Memory B cell (primary cell): ENCODE data around the gene HEXIM2.
A peak's percentile ranks its signal among the peaks of the same experiment; 100 is the strongest.

Source experiments
- ATAC-seq: fragments of 150-1000 bp; cut with Tn5 transposase; 2 replicates; pipeline ENCODE4 v1.10.0; 2021; ENCODE audit warnings: low read depth, mild to moderate bottlenecking, moderate library complexity
- DNase-seq, 2 donors: peaks; one replicate each; pipeline ENCODE4 v3.0.0; 2022; ENCODE audit warnings: low spot score in 2 of 2
- H3K27ac Mint-ChIP-seq: one replicate; pipeline ENCODE4 v1.8.0; 2022; ENCODE audit warnings: mild to moderate bottlenecking, moderate library complexity, mixed read lengths
- H3K27me3 Mint-ChIP-seq: one replicate; pipeline ENCODE4 v1.8.0; 2022; ENCODE audit warnings: mixed read lengths
- H3K36me3 Mint-ChIP-seq: one replicate; pipeline ENCODE4 v1.8.0; 2022; ENCODE audit warnings: mild to moderate bottlenecking, mixed read lengths
- H3K4me1 Mint-ChIP-seq: one replicate; pipeline ENCODE4 v1.8.0; 2022; ENCODE audit warnings: mixed read lengths
- H3K4me3 Mint-ChIP-seq: one replicate; pipeline ENCODE4 v1.8.0; 2022; ENCODE audit warnings: mild to moderate bottlenecking, moderate library complexity, mixed read lengths
- H3K9me3 Mint-ChIP-seq: one replicate; pipeline ENCODE4 v1.8.0; 2022; ENCODE audit warnings: mixed read lengths

The HEXIM2 gene

GRCh38 chr17:45146166-45146565 lies 15.5 kb upstream of the HEXIM2 start:
- Mint-ChIP-seq H3K36me3 (no peaks in the 10 kb centered on the region), H3K9me3 (no peaks in the 10 kb centered on the region), H3K27me3 (no peaks in the 10 kb centered on the region), H3K4me1 (peaks cover 33% of the 10 kb centered on the region), H3K27ac (peak overlapping the region; percentile 99), H3K4me3 (peak overlapping the region; percentile 92)
- DNase-seq: no peak
- no peak for ATAC-seq

GRCh38 chr17:45146592-45146889 lies 15.1 kb upstream of the HEXIM2 start:
- Mint-ChIP-seq H3K27ac (peak overlapping the region; percentile 99), H3K27me3 (no peaks in the 10 kb centered on the region), H3K9me3 (no peaks in the 10 kb centered on the region), H3K4me3 (peak overlapping the region; percentile 92), H3K4me1 (peaks cover 37% of the 10 kb centered on the region), H3K36me3 (no peaks in the 10 kb centered on the region)
- no peak for DNase-seq
- no peak for ATAC-seq

- Mint-ChIP-seq H3K9me3 (no peaks in the 10 kb centered on the region), H3K36me3 (no peaks in the 10 kb centered on the region), H3K4me3 (peak overlapping the region; percentile 92), H3K27me3 (no peaks in the 10 kb centered on the region), H3K27ac (peak overlapping the region; percentile 99), H3K4me1 (peaks cover 39% of the 10 kb centered on the region)
- ATAC-seq (peak; percentile 9), DNase-seq (no peak)
These were observed 14.6 kb upstream of the HEXIM2 start for GRCh38 chr17:45146890-45147580.

DNA sequence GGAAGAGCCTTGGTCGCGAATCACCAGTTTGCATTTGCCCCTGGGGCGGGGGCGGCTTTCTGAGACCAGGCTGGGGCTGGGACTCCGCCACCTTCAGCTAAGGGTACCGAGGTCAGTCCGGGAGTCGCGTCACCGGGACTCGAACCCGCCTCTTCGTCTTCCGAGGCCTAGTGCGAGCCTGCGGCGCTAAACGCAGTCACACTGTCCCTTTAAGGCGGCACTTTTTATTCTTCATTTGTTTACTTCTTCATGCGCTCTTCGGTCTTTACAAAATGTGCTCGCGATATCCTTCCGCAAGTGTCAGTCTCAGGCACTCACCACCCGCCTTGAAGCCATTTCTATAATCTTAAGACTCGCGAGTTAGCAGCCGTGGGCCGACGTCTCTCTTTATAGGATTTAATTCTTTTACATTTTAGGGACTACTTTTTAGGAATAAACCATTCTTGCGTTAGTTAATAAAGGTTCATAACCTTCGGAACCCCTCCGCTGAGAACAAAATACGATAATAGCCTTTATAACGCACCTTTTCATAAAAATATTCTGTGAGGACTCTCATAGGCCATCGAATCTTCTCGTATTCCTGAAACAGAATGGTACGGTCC lies 14.0 kb upstream of the HEXIM2 start:
- peak; percentile 75 to 81 for DNase-seq
- H3K27ac Mint-ChIP-seq: peak overlapping the region; percentile 99
- H3K27me3 Mint-ChIP-seq: no peaks in the 10 kb centered on the region
- peak overlapping the region; percentile 92 for H3K4me3 Mint-ChIP-seq
- H3K4me1 Mint-ChIP-seq: peaks cover 39% of the 10 kb centered on the region
- H3K36me3 Mint-ChIP-seq: no peaks in the 10 kb centered on the region
- no peaks in the 10 kb centered on the region for H3K9me3 Mint-ChIP-seq
- ATAC-seq: peak; percentile 41

DNA sequence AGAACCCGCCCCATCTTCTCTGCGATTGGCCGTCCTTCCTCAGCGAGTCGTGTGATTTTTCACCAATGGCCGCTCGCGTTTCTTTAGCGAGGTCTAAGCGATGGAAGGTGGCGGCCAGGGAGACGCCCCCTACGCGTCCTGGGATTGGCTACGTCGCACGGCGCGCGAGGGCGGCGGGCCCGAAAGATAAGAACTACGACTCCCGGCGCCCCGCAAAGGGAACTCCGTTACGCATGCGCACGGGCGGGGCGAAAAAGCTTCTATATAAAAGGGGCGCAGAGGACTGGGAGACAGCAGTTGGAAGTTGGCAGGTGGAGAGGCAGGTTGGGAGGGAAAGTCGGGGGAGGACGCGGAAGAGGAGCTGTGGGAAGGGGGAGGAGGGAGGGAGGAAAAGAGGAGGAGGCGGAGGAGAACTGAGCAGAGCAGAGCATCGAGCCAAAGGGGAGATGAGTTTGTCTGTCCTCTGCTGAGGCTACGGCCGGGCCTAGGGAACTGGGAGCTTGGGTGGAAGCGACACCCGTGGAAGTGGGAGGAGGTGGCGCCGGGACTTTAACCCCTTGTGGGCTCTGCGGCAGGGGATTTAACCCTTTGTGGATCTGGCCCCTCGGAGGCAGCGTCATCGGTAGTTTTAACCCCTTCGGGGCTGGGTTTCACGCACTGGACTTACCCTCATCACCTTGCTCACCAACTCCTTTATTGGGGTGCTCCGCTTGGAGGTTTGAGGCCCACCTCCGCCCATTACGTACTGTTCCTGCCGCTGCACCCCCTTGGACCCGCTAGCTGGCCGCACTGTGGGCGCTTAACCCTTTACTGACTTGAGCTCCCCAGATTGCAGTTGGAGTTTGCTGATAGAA lies 13.3 kb upstream of the HEXIM2 start, which contains the start of gene HEXIM1:
HEXIM1 (plus strand) TSS at position 293 of the 854 bp plus-strand sequence. CDS start 716 bp downstream, outside the sequence.
- Mint-ChIP-seq H3K36me3 (no peaks in the 10 kb centered on the region), H3K4me1 (peaks cover 37% of the 10 kb centered on the region), H3K27me3 (no peaks in the 10 kb centered on the region), H3K27ac (peak within 1 kb of the TSS; percentile 99), H3K4me3 (peak within 1 kb of the TSS; percentile 92), H3K9me3 (no peaks in the 10 kb centered on the region)
- peak; percentile 75 for ATAC-seq
- DNase-seq: peak; percentile 98 to 99

GRCh38 chr17:45149037-45149668 lies 12.5 kb upstream of the HEXIM2 start:
- peak; percentile 21 for ATAC-seq
- peak; percentile 61 to 72 for DNase-seq
- Mint-ChIP-seq H3K27ac (peak overlapping the region; percentile 99), H3K4me1 (peaks cover 33% of the 10 kb centered on the region), H3K27me3 (no peaks in the 10 kb centered on the region), H3K9me3 (no peaks in the 10 kb centered on the region), H3K36me3 (no peaks in the 10 kb centered on the region), H3K4me3 (peak overlapping the region; percentile 92)

DNA sequence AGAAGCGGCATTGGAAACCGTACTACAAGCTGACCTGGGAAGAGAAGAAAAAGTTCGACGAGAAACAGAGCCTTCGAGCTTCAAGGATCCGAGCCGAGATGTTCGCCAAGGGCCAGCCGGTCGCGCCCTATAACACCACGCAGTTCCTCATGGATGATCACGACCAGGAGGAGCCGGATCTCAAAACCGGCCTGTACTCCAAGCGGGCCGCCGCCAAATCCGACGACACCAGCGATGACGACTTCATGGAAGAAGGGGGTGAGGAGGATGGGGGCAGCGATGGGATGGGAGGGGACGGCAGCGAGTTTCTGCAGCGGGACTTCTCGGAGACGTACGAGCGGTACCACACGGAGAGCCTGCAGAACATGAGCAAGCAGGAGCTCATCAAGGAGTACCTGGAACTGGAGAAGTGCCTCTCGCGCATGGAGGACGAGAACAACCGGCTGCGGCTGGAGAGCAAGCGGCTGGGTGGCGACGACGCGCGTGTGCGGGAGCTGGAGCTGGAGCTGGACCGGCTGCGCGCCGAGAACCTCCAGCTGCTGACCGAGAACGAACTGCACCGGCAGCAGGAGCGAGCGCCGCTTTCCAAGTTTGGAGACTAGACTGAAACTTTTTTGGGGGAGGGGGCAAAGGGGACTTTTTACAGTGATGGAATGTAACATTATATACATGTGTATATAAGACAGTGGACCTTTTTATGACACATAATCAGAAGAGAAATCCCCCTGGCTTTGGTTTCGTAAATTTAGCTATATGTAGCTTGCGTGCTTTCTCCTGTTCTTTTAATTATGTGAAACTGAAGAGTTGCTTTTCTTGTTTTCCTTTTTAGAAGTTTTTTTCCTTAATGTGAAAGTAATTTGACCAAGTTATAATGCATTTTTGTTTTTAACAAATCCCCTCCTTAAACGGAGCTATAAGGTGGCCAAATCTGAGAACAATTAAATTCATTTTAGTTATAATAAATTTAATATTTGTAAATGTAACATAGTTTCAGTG lies 11.7 kb upstream of the HEXIM2 start:
- H3K27ac Mint-ChIP-seq: peak overlapping the region; percentile 99
- peak overlapping the region; percentile 92 for H3K4me3 Mint-ChIP-seq
- ATAC-seq (no peak), DNase-seq (no peak)
- no peaks in the 10 kb centered on the region for H3K27me3 Mint-ChIP-seq
- peaks cover 32% of the 10 kb centered on the region for H3K4me1 Mint-ChIP-seq
- no peaks in the 10 kb centered on the region for H3K9me3 Mint-ChIP-seq
- no peaks in the 10 kb centered on the region for H3K36me3 Mint-ChIP-seq

- Mint-ChIP-seq H3K36me3 (no peaks in the 10 kb centered on the region), H3K4me3 (peak overlapping the region; percentile 66), H3K4me1 (peaks cover 30% of the 10 kb centered on the region), H3K9me3 (no peaks in the 10 kb centered on the region), H3K27ac (peak overlapping the region; percentile 90), H3K27me3 (no peaks in the 10 kb centered on the region)
- DNase-seq (no peak), ATAC-seq (peak; percentile 7)
These were observed 10.5 kb upstream of the HEXIM2 start for GRCh38 chr17:45150911-45151809.

- H3K27me3 Mint-ChIP-seq: no peaks in the 10 kb centered on the region
- no peak for ATAC-seq
- no peaks in the 10 kb centered on the region for H3K9me3 Mint-ChIP-seq
- no peak overlapping the region for H3K4me3 Mint-ChIP-seq
- DNase-seq: no peak
- H3K4me1 Mint-ChIP-seq: peaks cover 20% of the 10 kb centered on the region
- peaks cover 5% of the 10 kb centered on the region for H3K36me3 Mint-ChIP-seq
- no peak overlapping the region for H3K27ac Mint-ChIP-seq
These were observed 6.6 kb upstream of the HEXIM2 start for GRCh38 chr17:45155029-45155428.

GRCh38 chr17:45155483-45155882 lies 6.2 kb upstream of the HEXIM2 start:
- Mint-ChIP-seq H3K4me1 (peaks cover 19% of the 10 kb centered on the region), H3K27me3 (no peaks in the 10 kb centered on the region), H3K4me3 (no peak overlapping the region), H3K27ac (no peak overlapping the region), H3K36me3 (peaks cover 5% of the 10 kb centered on the region), H3K9me3 (no peaks in the 10 kb centered on the region)
- DNase-seq: no peak
- ATAC-seq: no peak

DNA sequence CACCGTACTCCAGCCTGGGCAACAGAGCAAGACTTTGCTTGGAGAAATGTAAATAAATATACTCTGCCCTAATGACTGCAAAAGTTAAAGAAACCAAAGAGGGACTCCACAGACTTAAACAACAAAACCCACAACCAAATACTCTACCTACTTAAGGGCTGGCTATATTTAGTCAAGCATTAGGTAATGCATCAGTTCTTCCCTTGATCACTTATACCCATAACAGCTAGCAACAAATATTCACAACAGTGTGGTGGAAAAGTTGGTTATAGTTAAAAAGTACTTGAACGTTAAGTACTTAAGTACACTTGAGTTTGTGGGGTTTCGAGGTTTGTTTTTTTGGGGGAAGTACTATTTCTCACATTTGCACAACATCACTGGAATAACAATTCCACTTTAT lies 5.4 kb upstream of the HEXIM2 start:
- Mint-ChIP-seq H3K4me3 (no peak overlapping the region), H3K9me3 (no peaks in the 10 kb centered on the region), H3K27me3 (no peaks in the 10 kb centered on the region), H3K4me1 (peaks cover 15% of the 10 kb centered on the region), H3K36me3 (peaks cover 5% of the 10 kb centered on the region), H3K27ac (no peak overlapping the region)
- DNase-seq (no peak), ATAC-seq (no peak)
